ENCODE results near the gene SWSAP1.
"Not testable (repeated sequence)": the region's sequence is repeated elsewhere in the genome, so short reads cannot be mapped to it uniquely, and the experiment has no call there.

Gene SWSAP1

DNA sequence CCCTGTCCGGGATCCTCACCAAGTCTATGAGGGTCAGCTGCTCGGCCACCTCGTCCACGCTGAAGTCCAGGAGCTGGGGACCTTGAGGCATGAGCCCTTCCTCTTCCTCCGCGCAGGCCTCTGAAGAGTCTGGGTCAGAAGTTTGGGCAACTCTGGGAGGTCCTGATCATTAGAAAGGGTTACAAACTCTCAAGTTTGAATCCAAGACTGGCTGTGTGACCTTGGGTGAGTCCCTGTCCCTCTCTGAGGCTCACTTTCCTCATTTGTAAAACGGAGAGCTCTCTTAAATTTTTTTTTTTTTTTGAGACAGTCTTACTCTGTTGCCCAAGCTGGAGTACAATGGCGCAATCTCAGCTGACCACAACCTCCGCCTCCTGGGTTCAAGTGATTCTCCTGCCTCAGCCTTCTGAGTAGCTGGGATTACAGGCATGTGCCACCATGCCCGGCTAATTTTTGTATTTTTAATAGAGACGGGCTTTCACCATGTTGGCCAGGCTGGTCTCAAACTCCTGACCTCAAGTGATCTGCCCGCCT lies 32.3 kb downstream of the SWSAP1 start:
- not testable (repeated sequence) for FAIRE-seq; DNase-seq (ENCODE audit: insufficient read length, low spot score)

DNA sequence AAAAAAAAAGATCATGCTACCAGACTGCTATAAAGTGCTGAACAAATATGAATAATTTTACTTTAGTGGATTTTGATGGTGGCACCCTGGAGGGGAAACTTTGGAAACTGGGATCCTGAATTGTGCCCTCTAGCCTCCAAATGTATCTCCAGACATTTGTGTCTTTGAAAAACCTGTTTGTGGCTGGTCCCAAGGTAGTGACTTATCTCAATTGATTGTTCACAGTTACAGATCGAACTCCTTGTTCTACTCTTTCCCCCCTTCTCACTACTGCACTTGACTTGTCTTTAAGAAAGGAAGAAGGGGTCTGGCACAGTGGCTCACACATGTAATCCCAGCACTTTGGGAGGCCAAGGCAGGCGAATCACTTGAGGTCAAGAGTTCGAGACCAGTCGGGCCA lies 34.1 kb downstream of the SWSAP1 start:
- DNase-seq (ENCODE audit: insufficient read length, low spot score) = no peak
- no peak for FAIRE-seq

- FAIRE-seq = no peak
- DNase-seq (ENCODE audit: insufficient read length, low spot score) = no peak
Observed at GRCh38 chr19:11410682-11411081, 36.2 kb downstream of the SWSAP1 start.

- no peak for FAIRE-seq
- DNase-seq (ENCODE audit: insufficient read length, low spot score) = no peak
Observed at GRCh38 chr19:11414544-11414943, 40.1 kb downstream of the SWSAP1 start.

- FAIRE-seq (no peak), DNase-seq (ENCODE audit: insufficient read length, low spot score) (no peak)
Observed at GRCh38 chr19:11416346-11417052, 42.0 kb downstream of the SWSAP1 start.

DNA sequence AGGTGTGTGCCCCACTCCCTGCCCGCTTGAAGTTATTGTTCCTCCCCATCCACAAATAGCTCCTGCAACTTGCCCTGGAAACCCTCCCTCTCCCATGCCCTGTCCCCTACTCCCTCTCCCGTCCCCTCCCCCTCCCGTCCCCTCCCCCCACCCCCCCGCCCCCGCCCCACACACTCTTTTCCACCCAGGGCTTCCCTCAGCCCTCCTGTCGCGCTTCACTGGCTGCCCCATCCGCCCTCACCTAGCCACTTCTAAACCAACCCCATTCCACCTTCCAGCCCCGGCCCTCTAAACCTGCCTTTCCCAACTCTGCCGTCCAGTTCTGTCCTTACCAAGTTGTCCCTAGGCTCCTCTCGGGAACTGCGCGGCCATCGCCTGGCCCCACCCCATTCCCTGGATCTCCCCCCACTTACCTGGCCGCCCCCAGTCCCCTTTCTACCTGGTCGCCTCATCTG lies 43.7 kb downstream of the SWSAP1 start:
- FAIRE-seq = no peak
- DNase-seq (ENCODE audit: insufficient read length, low spot score) = no peak

DNA sequence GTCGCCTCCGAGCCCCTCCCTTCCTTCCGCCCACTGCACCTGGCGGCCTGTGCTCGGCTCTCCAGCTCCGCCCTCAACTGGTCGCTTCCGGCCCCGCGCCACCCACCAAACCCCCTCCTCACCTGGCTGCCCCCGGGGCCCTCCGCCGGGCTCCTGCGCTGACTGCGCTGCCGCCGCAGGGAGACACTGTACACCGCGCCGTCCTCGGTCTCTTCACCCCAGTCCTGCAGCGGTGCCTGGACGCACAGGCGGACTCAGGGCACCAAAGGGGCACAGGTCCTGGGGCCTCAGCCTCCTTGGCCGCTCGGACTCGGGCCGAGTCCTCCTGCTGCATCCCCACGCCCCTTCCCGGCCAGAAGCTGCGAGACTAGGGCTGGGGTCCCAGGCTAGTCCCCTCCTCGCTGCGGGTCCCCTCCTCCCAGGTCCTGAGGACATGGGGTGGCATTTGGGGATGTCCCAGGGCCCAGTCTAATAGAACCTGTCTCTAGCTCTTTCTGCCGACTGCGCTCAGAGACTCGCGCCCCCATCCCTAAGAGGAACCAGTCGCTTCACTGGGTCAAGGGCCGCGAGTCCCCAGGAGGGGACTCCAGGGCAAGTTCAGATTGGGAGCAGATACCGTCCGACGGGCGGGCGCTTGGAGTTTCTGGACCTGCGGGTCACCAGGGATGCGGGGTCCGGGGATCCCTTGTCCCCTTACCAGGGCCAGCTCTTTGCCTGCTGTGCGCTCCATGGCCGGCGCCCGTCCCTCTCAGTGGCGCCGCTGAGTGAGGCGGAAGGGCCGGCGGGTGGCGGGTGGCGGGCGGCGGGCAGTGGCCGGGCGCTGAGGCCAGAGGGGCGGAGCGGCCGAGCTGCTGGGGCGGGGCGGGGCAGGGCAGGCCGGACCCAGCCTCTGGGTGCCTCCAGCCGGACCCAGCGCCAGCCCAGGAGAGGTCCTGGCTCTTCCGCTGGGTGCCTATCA lies 44.4 kb downstream of the SWSAP1 start, which contains the start of gene RGL3:
Gene RGL3 (minus strand): TSS at position 766 of the 958 bp plus-strand sequence. CDS start 36 bp downstream, at position 730.
- no peak for FAIRE-seq
- no peak for DNase-seq (ENCODE audit: insufficient read length, low spot score)

DNA sequence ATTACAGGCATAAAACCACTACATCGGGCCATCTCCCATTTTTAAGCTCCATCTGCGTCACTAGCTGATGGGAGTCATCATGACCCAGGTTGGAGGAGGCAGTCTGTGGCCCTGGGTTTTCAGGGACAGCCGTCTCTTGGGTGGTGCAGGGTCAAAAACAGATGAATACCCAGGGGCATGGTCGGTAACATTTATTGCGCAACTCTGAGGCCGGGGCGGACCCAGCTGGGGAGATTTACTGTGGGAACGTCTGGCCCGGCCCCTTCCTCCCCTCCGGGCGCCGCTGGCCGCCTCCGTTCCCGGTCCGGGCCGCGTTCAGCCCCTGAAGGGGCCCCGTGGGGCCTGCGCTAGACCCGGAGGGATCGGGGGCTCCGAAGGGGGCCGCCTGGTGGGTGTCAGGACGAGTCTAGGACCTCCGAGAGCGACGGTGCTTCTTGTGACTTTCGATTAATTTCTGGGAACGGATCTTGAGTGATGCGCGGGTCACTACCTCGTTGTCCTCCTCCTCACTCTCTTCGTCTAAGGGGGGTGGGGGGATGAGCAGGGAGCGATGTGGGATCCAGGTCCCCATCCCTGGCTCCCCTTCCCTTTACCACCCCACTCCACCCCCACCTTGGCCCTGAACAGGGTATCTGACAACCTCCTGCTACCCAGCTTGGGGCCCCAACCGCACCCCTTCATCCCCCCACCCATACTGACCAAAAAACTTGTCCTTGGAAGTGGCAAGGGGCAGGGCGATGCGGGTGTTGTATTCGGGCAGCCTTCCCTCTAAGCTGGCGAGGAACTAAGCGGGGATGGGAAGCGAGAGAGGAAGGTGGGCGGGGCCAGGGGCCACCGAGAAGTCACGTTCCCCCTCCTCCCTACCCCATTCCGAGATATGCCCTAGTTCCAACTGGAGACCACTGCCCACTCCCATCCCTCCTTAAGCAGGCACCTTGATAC lies 46.2 kb downstream of the SWSAP1 start:
- DNase-seq (ENCODE audit: insufficient read length, low spot score) (no peak), FAIRE-seq (no peak)

- peak; percentile 72 for DNase-seq (ENCODE audit: insufficient read length, low spot score)
- FAIRE-seq = no peak
Observed at GRCh38 chr19:11421371-11422098, 47.1 kb downstream of the SWSAP1 start.

DNA sequence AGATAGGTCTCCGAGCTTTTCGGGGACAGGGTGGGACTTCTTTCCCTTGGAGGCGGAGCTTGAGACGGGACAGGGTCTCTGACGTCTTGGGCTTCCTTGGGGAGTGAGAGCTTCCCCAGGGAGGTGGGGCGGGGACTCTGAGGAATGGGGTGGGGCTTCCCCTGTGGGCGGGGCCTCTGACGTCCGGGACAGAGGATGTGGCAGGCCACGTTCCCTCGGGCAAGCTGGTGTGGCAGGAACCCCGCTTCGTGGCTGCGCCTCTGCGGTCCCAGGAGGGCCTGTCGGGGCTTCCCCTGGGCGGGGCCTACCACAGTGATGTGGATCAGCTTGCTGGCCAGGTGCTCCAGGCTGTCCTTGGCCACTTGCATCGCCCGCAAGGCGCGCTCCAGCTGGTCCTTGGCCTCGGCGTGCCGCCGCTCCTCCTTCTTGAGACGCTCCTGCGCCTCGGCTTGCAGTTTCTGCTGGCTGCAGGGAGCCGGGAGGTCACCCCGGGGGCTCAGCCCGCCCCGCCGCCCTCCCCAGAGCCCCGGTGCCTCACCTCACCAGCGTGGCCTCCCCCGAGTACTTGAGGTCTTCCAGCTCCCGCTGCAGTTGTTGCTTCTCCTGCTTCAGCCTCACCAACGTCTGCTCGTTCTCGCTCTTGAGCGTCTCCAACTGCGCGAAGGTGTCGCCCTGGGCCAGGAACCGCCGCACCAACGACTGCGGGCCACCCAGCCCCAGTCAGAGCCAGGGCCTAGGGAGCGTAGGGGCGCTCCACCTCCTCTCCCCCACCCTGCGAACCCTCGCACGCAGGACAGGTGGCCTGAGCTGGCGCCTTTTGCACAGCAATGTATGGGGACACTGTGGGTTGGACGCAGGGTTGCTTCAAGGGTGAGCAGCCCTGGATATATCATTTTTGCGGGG lies 47.9 kb downstream of the SWSAP1 start:
- DNase-seq (ENCODE audit: insufficient read length, low spot score) = peak; percentile 94

DNA sequence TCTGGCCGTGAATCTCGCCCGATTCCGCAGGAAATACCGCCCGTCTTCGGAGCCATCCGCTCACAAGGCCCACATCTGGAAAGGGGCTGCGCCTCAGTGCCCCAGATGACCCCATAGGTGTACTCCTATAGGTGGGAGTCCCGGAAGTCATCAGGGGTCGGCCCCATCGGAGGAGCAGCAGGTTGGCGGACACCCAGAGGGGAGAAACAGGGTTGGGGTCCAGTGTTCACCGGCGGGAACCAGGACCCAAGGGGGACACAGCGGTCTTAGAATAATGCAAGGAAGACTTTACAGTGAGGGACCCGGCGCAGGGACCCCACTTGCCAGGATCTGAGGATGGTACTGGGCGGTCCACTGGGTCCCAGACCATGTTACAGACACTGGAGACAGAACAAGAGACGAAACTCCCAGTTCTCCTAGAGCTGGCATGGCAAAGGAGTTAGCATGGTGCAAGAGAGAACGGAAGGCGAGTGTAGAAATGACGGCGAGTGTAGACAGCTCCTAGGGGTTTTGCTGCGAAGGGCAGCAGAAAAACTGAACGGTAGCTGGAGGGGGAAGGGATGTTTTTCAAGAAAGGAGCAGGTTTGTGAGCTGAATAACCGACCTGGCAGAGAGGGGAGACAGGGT lies 48.8 kb downstream of the SWSAP1 start:
- DNase-seq (ENCODE audit: insufficient read length, low spot score) (no peak), FAIRE-seq (no peak)

More for the DNA sequence above, 47.9 kb downstream of the SWSAP1 start:
- FAIRE-seq = peak; percentile 90

GRCh38 chr19:11423791-11424181 lies 49.3 kb downstream of the SWSAP1 start:
- FAIRE-seq (no peak), DNase-seq (ENCODE audit: insufficient read length, low spot score) (no peak)

Data from GM19239 (cell line).